ENCODE data around the gene EIF3F. TPM values are rescaled to one million over a fixed set of nuclear protein-coding genes. Genes with fewer than 3 reads are reported as not detected.

Gene EIF3F
- total and polyA plus RNA-seq, 2 of the 13 experiments (the other 11 are each of a cell fraction or from before 2014, with no cell fraction given): 109 to 191 TPM

- H3K9me3 ChIP-seq (ENCODE audit: low read length): no peaks in the 10 kb centered on the region
- no peaks in the 10 kb centered on the region for H4K20me1 ChIP-seq (ENCODE audit: insufficient read depth, low read length)
- H3K4me3 ChIP-seq (replicated peaks in 1 of 3; ENCODE audit: insufficient read depth in 1 of 3, low read depth in 2 of 3, low read length in 3 of 3): no peak overlapping the region
- intact Hi-C loops (cut with micrococcal nuclease; ENCODE audit: unreplicated experiment) (no loop called here), in situ Hi-C loops (cut with HindIII; ENCODE audit: extremely low pct_ligation_motif_present, low pct_unique_long_range_greater_than_20kb) (loop anchor here (5.0 kb wide), 1 partner anchor 63 kb away; no protein-coding TSS in a partner anchor)
- no peaks in the 10 kb centered on the region for H3K79me2 ChIP-seq (ENCODE audit: insufficient read depth, low read length)
- no peaks in the 10 kb centered on the region for H3K36me3 ChIP-seq (replicated peaks in 1 of 2; ENCODE audit: control insufficient read depth in 1 of 2, insufficient read depth in 2 of 2, low read length in 2 of 2)
- ChIA-PET CTCF (ENCODE audit: low intra/inter-chr PET ratio, low total read pairs) (interaction anchor here (1.3 kb wide), 1 partner anchor 65 kb away, joined by 4 read pairs; no protein-coding TSS in a partner anchor), POLR2A (no interaction called here)
- TF ChIP-seq RNF2 (conservative IDR thresholded peaks at IDR 0.05; ENCODE audit: low read depth) (no peak), BCL3 (CRISPR knock-in tag; IDR thresholded peaks at IDR 0.05) (no peak), NR2F2 (IDR thresholded peaks at IDR 0.05; ENCODE audit: borderline replicate concordance, low read depth) (no peak), AKAP8 (CRISPR knock-in tag; IDR thresholded peaks at IDR 0.05) (no peak), TEF (CRISPR knock-in tag; IDR thresholded peaks at IDR 0.05) (no peak), NFKBIZ (CRISPR knock-in tag; IDR thresholded peaks at IDR 0.05) (no peak), HIC2 (CRISPR knock-in tag; IDR thresholded peaks at IDR 0.05; ENCODE audit: low read depth) (no peak), ZFP1 (CRISPR knock-in tag; IDR thresholded peaks at IDR 0.05) (no peak), SMARCE1 (IDR thresholded peaks at IDR 0.05; ENCODE audit: borderline replicate concordance) (no peak), CC2D1A (CRISPR knock-in tag; IDR thresholded peaks at IDR 0.05) (no peak), ZNF496 (CRISPR knock-in tag; IDR thresholded peaks at IDR 0.05; ENCODE audit: insufficient replicate concordance) (no peak), NFRKB (IDR thresholded peaks at IDR 0.05) (no peak), GATAD2A (CRISPR knock-in tag; IDR thresholded peaks at IDR 0.05) (no peak), MBD4 (IDR thresholded peaks at IDR 0.05; ENCODE audit: borderline replicate concordance, low read length) (no peak), ZSCAN9 (CRISPR knock-in tag; IDR thresholded peaks at IDR 0.05; ENCODE audit: borderline replicate concordance) (no peak), CBFB (CRISPR knock-in tag; IDR thresholded peaks at IDR 0.05) (no peak)
- no peaks in the 10 kb centered on the region for H3K4me1 ChIP-seq (ENCODE audit: insufficient read depth, low read length)
- 9% methylated on average over 5 of the region's 5 CpGs for WGBS (ENCODE audit: low lambda C conversion rate)
- peaks cover 0 to 36% of the 10 kb centered on the region in 2 experiments; a peak in 4 of 5 replicates for H3K27me3 ChIP-seq (ENCODE audit: control insufficient read depth in 1 of 2, insufficient read depth in 2 of 2, low read length in 2 of 2)
- no TSS peak for BruUV-seq (replicated peaks)
- DNase-seq (ENCODE audit: low spot score): no peak
- no peak for FAIRE-seq
- H3K4me2 ChIP-seq (ENCODE audit: low read depth, low read length): no peak overlapping the region
- no peak overlapping the region for H3K27ac ChIP-seq (ENCODE audit: extremely low read length, insufficient read depth, low read length)
- no peak for ATAC-seq
- no peak overlapping the region for H3K9ac ChIP-seq (ENCODE audit: insufficient read depth, low read depth, low read length)
- no peak overlapping the region for H2AFZ ChIP-seq (ENCODE audit: low read length)
These were observed 47.6 kb downstream of the EIF3F start for GRCh38 chr11:8034604-8035190.

All from HepG2 (cell line).